ENCODE results near the gene MZT2B.
"Not testable (repeated sequence)": the region's sequence is repeated elsewhere in the genome, so short reads cannot be mapped to it uniquely, and the experiment has no call there.

MZT2B gene, protein sequence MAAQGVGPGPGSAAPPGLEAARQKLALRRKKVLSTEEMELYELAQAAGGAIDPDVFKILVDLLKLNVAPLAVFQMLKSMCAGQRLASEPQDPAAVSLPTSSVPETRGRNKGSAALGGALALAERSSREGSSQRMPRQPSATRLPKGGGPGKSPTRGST

GRCh38 chr2:130181880-130182682 is at the start of gene MZT2B:
Gene MZT2B (plus strand): TSS chr2:130182262. CDS start chr2:130182283, 21 bp downstream.
- H3K9me3 ChIP-seq (replicated peaks in 1 of 11); H3K27me3 ChIP-seq: not testable (repeated sequence)
- peaks cover 32 to 57% (median 45%) of the 10 kb centered on the region in 10 experiments for H3K4me1 ChIP-seq
- H3K36me3 ChIP-seq: peaks cover 10 to 56% (median 36%) of the 10 kb centered on the region in 11 experiments; a peak in 19 of 22 replicates
- H4K20me1 ChIP-seq: peaks cover 6 to 80% (median 59%) of the 10 kb centered on the region in 11 experiments; a peak in 20 of 22 replicates
- peak within 1 kb of the TSS; percentile 88 to 98 (median 95) for H3K9ac ChIP-seq
- H3K4me3 ChIP-seq: peak within 1 kb of the TSS; percentile 89 to 100 (median 97)
- peak within 1 kb of the TSS; percentile 94 to 100 (median 98) for H3K4me2 ChIP-seq
- H3K27ac ChIP-seq: peak within 1 kb of the TSS; percentile 78 to 95 (median 92)

DNA sequence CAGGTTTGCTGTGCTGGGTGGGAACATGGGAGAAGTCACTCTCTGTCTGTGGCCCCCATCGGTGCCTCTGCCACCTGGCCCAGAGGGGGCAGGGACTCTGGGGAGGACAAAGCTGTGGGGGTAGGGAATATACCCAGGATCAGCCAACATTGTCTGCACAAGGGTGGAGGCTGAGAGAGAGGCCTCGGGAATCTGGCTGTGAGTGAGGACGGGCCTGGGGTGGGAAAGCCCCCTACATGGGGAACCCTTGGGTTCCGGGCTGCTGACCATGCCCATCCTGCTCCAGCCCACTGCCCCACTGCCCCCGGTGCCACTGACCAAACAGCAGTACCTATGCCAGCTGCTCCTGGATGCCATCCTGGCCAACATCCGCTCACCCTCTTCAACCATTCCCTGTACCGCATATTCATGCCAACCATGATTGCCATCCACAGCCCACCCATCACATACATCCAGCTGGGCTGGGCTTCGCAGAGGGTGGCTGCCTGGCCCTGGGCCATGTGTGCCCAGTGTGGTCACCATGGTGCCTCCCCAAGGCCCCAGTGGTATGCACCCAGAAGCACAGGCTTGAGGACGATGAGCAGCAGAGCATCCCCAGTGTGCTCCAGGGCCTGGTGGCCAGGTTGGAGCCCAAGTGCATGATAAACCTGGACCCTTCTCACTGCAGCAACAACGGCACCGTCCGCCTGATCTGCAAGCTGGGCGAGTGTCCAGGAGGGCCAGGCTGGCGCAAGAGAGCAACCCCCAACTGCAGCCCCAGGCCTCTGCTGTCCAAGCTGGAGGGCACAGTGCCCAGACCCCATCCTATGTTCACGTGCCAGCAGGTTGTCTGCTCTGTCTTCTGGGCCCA is 46.1 kb upstream of the MZT2B start:
- Histone ChIP-seq H3K36me3 (no peaks in the 10 kb centered on the region), H3K9ac (no peak overlapping the region), H3K4me1 (peaks cover 0 to 17% (median 11%) of the 10 kb centered on the region in 10 experiments; a peak in 9 of 20 replicates), H3K27ac (no peak overlapping the region), H3K4me2 (peak overlapping the region in 4 of 11 experiments; percentile 5 to 12 (median 6); a peak in 4 of 22 replicates), H3K4me3 (no peak overlapping the region), H3K27me3 (no peaks in the 10 kb centered on the region), H3K9me3 (replicated peaks in 1 of 11) (no peaks in the 10 kb centered on the region), H4K20me1 (no peaks in the 10 kb centered on the region)
- no peak for TF ChIP-seq Cebpa-rat (IDR thresholded peaks at IDR 0.05)

DNA sequence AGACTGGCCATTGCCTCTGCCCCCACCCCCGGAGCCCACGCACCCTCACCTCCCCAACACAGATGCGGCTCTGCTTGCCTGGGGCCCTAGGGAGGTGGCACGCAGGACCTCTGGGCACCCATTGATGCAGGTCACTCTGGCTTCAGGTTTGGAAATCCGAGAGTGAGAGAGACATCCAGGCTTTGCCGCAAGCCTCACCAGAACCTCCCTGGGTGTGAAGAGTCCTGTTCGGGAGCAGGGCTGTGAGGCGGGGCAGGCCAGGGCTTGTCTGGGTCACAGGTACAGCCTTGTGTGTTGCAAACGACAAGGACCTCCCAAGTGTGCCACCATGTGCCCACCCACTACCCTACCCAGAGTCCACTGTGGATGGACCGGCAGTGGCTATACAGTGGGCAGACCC is 45.5 kb upstream of the MZT2B start:
- H3K27ac ChIP-seq; H3K9me3 ChIP-seq (replicated peaks in 1 of 11); H3K36me3 ChIP-seq; H3K9ac ChIP-seq; H3K4me3 ChIP-seq; H4K20me1 ChIP-seq; H3K27me3 ChIP-seq; H3K4me2 ChIP-seq: not testable (repeated sequence)
- peaks cover 0 to 17% (median 11%) of the 10 kb centered on the region in 10 experiments; a peak in 9 of 20 replicates for H3K4me1 ChIP-seq

GRCh38 chr2:130137118-130137517 is 44.9 kb upstream of the MZT2B start:
- H4K20me1 ChIP-seq, H3K27ac ChIP-seq: not testable (repeated sequence)
- peaks cover 0 to 17% (median 11%) of the 10 kb centered on the region in 10 experiments; a peak in 9 of 20 replicates for H3K4me1 ChIP-seq

GRCh38 chr2:130138326-130138725 is 43.7 kb upstream of the MZT2B start:
- not testable (repeated sequence) for H3K36me3 ChIP-seq; H3K27ac ChIP-seq; H4K20me1 ChIP-seq; H3K9me3 ChIP-seq (replicated peaks in 1 of 11); H3K4me2 ChIP-seq; H3K9ac ChIP-seq; H3K4me3 ChIP-seq
- Histone ChIP-seq H3K27me3 (peaks cover 4 to 10% (median 6%) of the 10 kb centered on the region in 11 experiments), H3K4me1 (peaks cover 0 to 23% (median 14%) of the 10 kb centered on the region in 10 experiments; a peak in 14 of 20 replicates)

More at GRCh38 chr2:130137118-130137517, 44.9 kb upstream of the MZT2B start:
- H3K27me3 ChIP-seq; H3K9ac ChIP-seq; H3K4me3 ChIP-seq; H3K4me2 ChIP-seq; H3K36me3 ChIP-seq; H3K9me3 ChIP-seq (replicated peaks in 1 of 11): not testable (repeated sequence)

GRCh38 chr2:130138841-130139251 is 43.2 kb upstream of the MZT2B start:
- H3K9me3 ChIP-seq (replicated peaks in 1 of 11); H3K4me2 ChIP-seq; H4K20me1 ChIP-seq; H3K4me3 ChIP-seq; H3K9ac ChIP-seq; H3K27ac ChIP-seq; H3K36me3 ChIP-seq: not testable (repeated sequence)
- Histone ChIP-seq H3K27me3 (peaks cover 7 to 14% (median 10%) of the 10 kb centered on the region in 11 experiments), H3K4me1 (peaks cover 0 to 27% (median 17%) of the 10 kb centered on the region in 10 experiments; a peak in 14 of 20 replicates)

DNA sequence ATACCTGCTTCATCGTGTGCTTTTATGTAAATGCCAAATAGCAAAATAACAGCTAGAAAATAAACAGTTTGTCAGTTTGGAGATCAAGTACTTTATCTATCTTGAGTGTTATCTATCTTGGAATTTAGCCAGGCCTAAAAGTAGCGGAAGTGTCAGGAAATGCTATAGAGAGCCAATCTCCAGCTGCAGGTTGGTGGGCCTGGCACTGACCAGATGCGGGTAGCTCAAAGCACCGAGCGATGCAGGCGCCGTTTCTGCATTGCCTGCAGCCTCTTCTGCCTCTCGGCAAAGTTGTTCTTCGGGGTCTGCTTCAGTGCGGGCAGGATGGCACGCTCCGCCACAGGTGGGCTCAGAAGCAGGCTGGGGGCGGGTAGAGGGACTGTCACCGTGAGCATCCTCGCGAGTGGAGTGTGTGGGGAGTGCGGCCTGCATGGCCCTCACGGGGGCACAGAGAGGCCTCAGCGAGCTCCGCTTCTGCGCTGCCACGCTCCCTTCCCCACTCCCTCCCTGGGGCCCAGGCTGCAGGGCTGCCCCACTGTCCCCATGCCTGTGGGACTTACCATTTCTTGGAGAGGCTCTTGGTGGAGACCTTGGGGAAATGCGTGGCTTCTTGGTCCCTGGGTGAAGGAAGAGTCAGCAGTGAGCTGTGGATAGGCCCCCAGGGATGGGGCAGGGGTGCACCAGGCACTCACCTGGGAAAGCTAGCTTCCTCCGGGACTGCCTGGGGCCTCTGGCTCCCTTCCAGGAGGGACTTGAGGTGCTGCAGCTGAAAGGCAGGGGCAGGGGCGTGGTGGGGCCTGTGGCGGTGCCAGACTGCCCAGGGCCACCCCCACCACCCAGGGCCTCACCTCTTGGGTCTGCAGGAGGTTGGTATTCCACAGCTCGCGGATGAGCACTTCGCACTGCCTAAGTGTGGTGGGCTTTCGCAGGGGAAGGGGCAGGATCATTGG is 42.5 kb upstream of the MZT2B start:
- Histone ChIP-seq H3K27me3 (peaks cover 13 to 21% (median 16%) of the 10 kb centered on the region in 11 experiments), H3K4me1 (peaks cover 0 to 25% (median 15%) of the 10 kb centered on the region in 10 experiments; a peak in 14 of 20 replicates)
- H3K9me3 ChIP-seq (replicated peaks in 1 of 11); H3K4me2 ChIP-seq; H4K20me1 ChIP-seq; H3K9ac ChIP-seq; H3K4me3 ChIP-seq; H3K27ac ChIP-seq; H3K36me3 ChIP-seq: not testable (repeated sequence)

- not testable (repeated sequence) for H3K9ac ChIP-seq; H3K9me3 ChIP-seq (replicated peaks in 1 of 11); H4K20me1 ChIP-seq; H3K27ac ChIP-seq; H3K36me3 ChIP-seq; H3K4me2 ChIP-seq; H3K4me3 ChIP-seq
- H3K4me1 ChIP-seq: peaks cover 0 to 20% (median 9%) of the 10 kb centered on the region in 10 experiments; a peak in 14 of 20 replicates
- peaks cover 13 to 29% (median 24%) of the 10 kb centered on the region in 11 experiments for H3K27me3 ChIP-seq
Measured at GRCh38 chr2:130140516-130140915, 41.5 kb upstream of the MZT2B start.

GRCh38 chr2:130141002-130141401 is 41.1 kb upstream of the MZT2B start:
- H3K4me2 ChIP-seq; H3K9me3 ChIP-seq (replicated peaks in 1 of 11); H3K27ac ChIP-seq; H4K20me1 ChIP-seq; H3K9ac ChIP-seq; H3K4me3 ChIP-seq; H3K36me3 ChIP-seq: not testable (repeated sequence)
- Histone ChIP-seq H3K4me1 (peaks cover 0 to 19% (median 7%) of the 10 kb centered on the region in 10 experiments; a peak in 14 of 20 replicates), H3K27me3 (peaks cover 13 to 31% (median 24%) of the 10 kb centered on the region in 11 experiments)

GRCh38 chr2:130141645-130142370 is 40.3 kb upstream of the MZT2B start:
- Histone ChIP-seq H3K27me3 (peaks cover 13 to 31% (median 24%) of the 10 kb centered on the region in 11 experiments), H3K4me1 (peaks cover 0 to 19% (median 7%) of the 10 kb centered on the region in 10 experiments; a peak in 14 of 20 replicates)
- not testable (repeated sequence) for H3K27ac ChIP-seq; H3K36me3 ChIP-seq; H3K9ac ChIP-seq; H3K9me3 ChIP-seq (replicated peaks in 1 of 11); H3K4me2 ChIP-seq; H3K4me3 ChIP-seq; H4K20me1 ChIP-seq

DNA sequence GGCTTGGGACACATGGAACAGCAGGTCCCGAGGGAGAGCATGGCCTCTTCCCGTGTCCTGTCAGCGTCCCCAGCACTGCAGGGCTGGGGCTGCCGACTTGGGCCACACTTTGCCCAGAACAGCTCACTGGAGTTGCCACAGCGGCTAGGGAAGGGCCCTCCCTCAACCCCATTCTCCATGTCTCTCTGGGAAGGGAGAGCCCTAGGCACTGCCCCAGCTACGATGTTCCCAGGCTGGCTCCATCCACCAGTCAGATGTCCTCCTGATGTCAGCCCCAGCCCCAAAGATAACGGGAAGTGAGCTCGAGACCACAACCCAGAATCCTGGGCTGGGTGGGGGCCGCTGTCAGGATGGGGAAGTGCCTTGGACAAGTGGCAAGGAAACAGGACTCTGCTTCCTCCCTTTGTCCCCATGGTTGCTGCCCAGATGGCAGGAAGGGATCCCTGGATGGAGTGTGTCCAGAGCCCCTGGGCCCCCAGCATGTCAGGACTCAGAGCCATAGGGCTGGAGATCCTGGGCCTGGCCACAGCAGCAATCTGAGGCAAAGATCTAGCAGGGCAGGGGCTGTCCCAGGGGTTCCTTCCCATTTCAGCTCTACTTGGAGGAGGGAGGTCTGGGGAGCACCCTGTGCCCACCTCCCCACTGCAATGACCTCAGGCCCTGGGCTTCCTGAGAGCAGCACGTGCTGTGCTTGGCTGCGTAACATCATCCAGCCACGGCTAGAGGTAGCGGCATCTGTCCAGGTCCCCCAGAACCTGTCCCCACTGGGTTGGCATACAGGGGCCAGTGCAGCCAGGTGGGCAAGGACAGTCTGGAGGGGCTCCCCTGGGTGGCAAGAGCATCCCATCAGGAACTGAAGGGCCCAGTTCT is 39.4 kb upstream of the MZT2B start:
- peak overlapping the region in 7 of 11 experiments; percentile 49 to 73 (median 60); a peak in 9 of 22 replicates for H3K4me2 ChIP-seq
- H3K27me3 ChIP-seq: peaks cover 13 to 31% (median 24%) of the 10 kb centered on the region in 11 experiments
- not testable (repeated sequence) for H3K9ac ChIP-seq; H3K36me3 ChIP-seq; H3K9me3 ChIP-seq (replicated peaks in 1 of 11); H4K20me1 ChIP-seq; H3K27ac ChIP-seq; H3K4me3 ChIP-seq
- peaks cover 0 to 19% (median 7%) of the 10 kb centered on the region in 10 experiments; a peak in 14 of 20 replicates for H3K4me1 ChIP-seq

All from BLaER1 treated with 17β-estradiol and CSF1 and Interleukin-3, amounts not matched to agents 10 nM and 100 nM (cell line).